Islet of Langerhans (tissue), 1 donor: Measurements from ENCODE around the gene TMEM14C.

Experiments used
- FAIRE-seq: peaks from one replicate; lab custom pipeline; 2011; peaks lifted over from hg19 to GRCh38; lab: Jason Lieb, UNC

The TMEM14C gene

DNA sequence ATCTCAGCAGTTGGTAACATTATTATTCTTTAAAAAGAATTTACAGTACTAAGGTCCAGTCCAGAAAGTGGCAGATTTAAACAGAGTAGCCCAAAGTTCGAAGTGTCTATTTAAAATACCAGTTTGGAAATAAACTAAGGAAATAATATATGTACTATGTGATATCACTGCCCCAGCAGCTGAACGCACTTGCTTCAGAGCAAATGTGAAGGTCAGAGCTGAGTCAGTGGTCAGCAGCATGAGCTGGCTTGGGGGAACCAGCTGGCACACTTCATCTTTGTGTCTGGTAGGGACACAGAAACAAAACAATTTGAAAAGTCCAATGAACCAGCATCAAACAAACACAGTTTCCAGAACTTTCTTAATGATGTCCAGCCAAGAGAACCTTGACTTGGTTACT is 40.1 kb downstream of the TMEM14C start:
- no peak for FAIRE-seq

GRCh38 chr6:10769419-10769818 is 46.5 kb downstream of the TMEM14C start:
- FAIRE-seq: no peak

- FAIRE-seq: no peak
These were observed 48.6 kb downstream of the TMEM14C start for GRCh38 chr6:10771371-10771894.

GRCh38 chr6:10778230-10778629 is 55.4 kb downstream of the TMEM14C start:
- no peak for FAIRE-seq

DNA sequence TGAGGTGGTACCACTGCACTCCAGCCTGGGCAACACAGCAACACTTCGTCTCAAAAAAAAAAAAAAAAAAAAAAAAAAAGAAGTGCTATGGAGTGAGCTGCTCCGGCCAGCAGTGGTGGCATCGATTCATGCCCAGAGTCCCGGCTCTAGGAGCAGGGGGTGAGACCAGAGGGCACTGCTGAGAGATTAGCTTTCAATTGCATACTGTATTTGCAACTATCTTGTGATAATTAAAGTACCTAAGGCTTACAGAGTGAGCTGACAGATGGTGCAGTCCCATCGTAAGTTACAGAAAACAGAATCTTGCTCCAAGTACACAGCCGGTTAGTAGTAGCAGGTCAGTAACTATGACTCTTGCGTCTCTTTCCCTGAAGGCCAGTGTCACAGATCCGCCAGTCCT is 56.2 kb downstream of the TMEM14C start:
- no peak for FAIRE-seq
